ENCODE results near the gene EPS8L3. TPM values are rescaled to one million over a fixed set of nuclear protein-coding genes. Genes with fewer than 3 reads are reported as not detected.
"Not testable (repeated sequence)": the region's sequence is repeated elsewhere in the genome, so short reads cannot be mapped to it uniquely, and the experiment has no call there.

Gene EPS8L3
- total RNA-seq, 1 donor from 2014 or later: not detected

DNA sequence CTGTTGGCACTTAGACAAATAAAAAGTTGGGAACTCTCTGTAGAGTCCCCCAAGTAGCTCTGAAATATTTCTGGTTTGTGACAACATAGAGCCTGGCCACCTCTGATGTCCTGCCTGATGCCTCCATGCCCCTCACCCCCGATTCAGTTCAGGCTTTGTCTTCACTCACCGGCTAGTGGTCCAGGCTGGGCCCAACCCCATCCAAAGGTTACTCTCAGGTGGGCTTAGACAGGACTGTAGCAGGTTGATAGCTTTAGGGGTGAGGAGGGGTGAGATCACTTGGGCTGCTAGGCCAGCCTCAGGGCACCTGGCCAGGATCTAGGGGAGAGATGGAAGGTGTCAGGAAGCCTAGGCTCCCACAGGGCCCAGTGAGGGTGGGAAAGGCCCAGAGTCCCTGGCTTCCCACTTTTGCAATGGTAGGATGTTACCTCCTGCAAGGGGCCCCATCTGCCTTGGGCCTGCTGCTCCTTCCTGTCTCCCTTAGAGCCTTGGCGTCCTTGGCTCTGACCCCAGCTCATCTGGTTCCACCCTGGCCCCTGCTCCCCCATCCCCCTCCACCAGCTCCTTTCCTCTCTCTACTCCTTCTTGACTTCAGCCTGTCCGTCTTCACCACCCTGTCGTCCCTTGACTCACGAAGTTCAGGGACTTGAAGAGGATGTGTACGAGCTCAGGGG is 6.7 kb downstream of the EPS8L3 start:
- H3K9me3 Mint-ChIP-seq: no peaks in the 10 kb centered on the region
- DNase-seq (ENCODE audit: low read depth, low spot score): no peak
- H3K27ac Mint-ChIP-seq (ENCODE audit: unreplicated experiment): no peak overlapping the region
- H3K4me1 Mint-ChIP-seq: no peaks in the 10 kb centered on the region
- H3K36me3 Mint-ChIP-seq (ENCODE audit: low read depth): no peaks in the 10 kb centered on the region
- H3K27me3 Mint-ChIP-seq (ENCODE audit: low read depth): no peaks in the 10 kb centered on the region
- H3K4me3 Mint-ChIP-seq: no peak overlapping the region
- TF ChIP-seq, protein P1, sequence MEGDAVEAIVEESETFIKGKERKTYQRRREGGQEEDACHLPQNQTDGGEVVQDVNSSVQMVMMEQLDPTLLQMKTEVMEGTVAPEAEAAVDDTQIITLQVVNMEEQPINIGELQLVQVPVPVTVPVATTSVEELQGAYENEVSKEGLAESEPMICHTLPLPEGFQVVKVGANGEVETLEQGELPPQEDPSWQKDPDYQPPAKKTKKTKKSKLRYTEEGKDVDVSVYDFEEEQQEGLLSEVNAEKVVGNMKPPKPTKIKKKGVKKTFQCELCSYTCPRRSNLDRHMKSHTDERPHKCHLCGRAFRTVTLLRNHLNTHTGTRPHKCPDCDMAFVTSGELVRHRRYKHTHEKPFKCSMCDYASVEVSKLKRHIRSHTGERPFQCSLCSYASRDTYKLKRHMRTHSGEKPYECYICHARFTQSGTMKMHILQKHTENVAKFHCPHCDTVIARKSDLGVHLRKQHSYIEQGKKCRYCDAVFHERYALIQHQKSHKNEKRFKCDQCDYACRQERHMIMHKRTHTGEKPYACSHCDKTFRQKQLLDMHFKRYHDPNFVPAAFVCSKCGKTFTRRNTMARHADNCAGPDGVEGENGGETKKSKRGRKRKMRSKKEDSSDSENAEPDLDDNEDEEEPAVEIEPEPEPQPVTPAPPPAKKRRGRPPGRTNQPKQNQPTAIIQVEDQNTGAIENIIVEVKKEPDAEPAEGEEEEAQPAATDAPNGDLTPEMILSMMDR (conservative IDR thresholded peaks at IDR 0.05): no peak

DNA sequence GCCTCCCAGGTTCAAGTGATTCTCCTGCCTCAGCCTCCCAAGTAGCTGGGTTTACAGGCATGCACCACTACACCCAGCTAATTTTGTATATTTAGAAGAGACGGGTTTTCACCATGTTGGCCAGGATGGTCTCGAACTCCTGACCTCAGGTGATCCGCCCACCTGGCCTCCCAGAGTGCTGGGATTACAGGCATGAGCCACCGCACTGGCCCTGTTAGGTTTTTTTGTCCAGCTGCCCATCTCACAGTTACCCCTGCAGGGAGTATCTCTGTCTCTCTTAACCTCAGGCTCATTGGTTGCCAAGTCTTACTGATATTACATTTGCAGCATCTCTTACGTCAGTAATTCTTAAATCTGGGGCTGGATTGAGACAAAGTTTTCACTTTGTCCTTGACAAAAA is 7.4 kb downstream of the EPS8L3 start:
- not testable (repeated sequence) for H3K27me3 Mint-ChIP-seq (ENCODE audit: low read depth); H3K9me3 Mint-ChIP-seq; DNase-seq (ENCODE audit: low read depth, low spot score); H3K4me1 Mint-ChIP-seq; H3K4me3 Mint-ChIP-seq; H3K27ac Mint-ChIP-seq (ENCODE audit: unreplicated experiment); H3K36me3 Mint-ChIP-seq (ENCODE audit: low read depth)

DNA sequence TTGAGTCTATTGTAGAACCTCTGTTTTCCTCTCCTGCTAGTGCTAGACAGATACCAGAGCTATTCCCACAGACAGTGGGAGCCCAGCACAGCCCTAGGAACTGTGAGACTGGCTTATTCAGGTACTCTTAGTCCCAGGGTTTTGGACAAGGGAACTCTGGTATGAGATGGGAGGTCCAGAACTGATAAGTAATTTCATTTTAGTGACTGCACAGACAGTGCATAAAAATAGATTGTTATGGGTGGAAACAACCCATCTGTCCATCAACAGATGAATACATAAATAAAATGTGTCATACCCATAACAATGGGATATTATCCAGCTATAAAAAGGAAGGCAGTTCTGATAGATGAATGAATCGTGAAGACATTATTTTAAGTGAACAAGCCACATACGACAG is 9.0 kb downstream of the EPS8L3 start:
- TF ChIP-seq, protein P1 (conservative IDR thresholded peaks at IDR 0.05): no peak
- DNase-seq (ENCODE audit: low read depth, low spot score): no peak
- no peaks in the 10 kb centered on the region for H3K36me3 Mint-ChIP-seq (ENCODE audit: low read depth)
- H3K27me3 Mint-ChIP-seq (ENCODE audit: low read depth): no peaks in the 10 kb centered on the region
- H3K4me3 Mint-ChIP-seq: no peak overlapping the region
- no peaks in the 10 kb centered on the region for H3K4me1 Mint-ChIP-seq
- H3K9me3 Mint-ChIP-seq: no peaks in the 10 kb centered on the region
- no peak overlapping the region for H3K27ac Mint-ChIP-seq (ENCODE audit: unreplicated experiment)

DNA sequence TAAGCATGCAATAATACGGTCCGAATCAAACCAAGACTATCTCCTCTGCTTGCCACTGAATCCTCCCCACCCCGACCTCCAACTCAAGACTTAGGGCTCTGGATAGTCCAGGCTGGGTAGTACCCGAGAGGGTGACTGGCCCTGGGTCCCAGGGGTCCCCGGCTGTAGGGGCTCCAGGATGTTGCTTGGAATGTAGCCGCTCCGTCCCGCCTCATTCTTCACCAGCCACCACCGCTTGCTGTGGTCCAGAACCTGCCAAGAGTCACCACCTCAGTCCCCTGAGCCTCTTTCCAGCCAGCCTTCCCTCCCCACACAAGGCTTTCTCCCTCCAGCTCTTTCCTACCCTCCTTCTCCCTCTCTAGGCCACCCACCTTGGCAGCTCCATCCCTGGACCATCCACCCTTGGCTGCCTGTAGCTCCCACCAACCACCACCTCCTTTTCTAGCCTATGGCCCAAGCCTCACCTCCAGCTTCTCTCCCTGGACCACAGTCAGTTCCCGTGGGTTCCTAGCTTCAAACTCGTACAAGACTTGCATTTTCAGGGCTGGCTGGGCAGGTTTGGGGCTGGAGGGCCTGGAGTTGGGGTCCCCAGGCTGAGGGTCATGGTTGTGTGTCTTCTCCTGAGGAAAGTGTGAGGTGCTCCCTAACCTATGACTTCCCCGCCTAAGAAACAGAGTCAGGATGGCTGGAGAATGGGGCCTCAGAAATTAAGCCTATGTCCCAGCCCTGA is 12.0 kb downstream of the EPS8L3 start:
- H3K4me1 Mint-ChIP-seq: no peaks in the 10 kb centered on the region
- H3K9me3 Mint-ChIP-seq: no peaks in the 10 kb centered on the region
- H3K27ac Mint-ChIP-seq (ENCODE audit: unreplicated experiment): no peak overlapping the region
- no peaks in the 10 kb centered on the region for H3K36me3 Mint-ChIP-seq (ENCODE audit: low read depth)
- DNase-seq (ENCODE audit: low read depth, low spot score): no peak
- peaks cover 6% of the 10 kb centered on the region for H3K27me3 Mint-ChIP-seq (ENCODE audit: low read depth)
- TF ChIP-seq, protein P1 (conservative IDR thresholded peaks at IDR 0.05): no peak
- H3K4me3 Mint-ChIP-seq: no peak overlapping the region

DNA sequence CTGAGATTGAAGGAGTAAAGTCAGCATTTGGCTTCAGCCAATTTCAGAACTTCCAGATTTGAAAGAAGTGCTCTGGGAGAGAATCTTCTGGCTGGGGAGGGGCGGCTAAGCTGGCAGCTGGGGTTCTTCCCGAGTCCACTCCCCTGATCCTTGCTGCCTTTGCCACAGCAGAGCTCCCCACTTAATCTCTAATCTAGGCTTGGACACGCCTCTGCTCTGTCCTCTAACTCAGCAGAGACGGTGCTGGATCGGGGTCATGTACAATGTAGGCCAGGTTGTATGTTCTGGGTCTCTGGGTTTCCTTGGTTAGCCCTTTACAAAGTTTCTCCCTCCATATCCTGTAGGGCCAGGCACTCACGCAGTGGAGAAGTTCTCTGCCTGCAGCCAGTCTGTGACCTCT is 12.8 kb downstream of the EPS8L3 start:
- Mint-ChIP-seq H3K4me3 (no peak overlapping the region), H3K4me1 (no peaks in the 10 kb centered on the region), H3K27me3 (ENCODE audit: low read depth) (peaks cover 9% of the 10 kb centered on the region), H3K27ac (ENCODE audit: unreplicated experiment) (no peak overlapping the region), H3K9me3 (no peaks in the 10 kb centered on the region), H3K36me3 (ENCODE audit: low read depth) (no peaks in the 10 kb centered on the region)
- TF ChIP-seq, protein P1 (conservative IDR thresholded peaks at IDR 0.05): no peak
- DNase-seq (ENCODE audit: low read depth, low spot score): no peak

DNA sequence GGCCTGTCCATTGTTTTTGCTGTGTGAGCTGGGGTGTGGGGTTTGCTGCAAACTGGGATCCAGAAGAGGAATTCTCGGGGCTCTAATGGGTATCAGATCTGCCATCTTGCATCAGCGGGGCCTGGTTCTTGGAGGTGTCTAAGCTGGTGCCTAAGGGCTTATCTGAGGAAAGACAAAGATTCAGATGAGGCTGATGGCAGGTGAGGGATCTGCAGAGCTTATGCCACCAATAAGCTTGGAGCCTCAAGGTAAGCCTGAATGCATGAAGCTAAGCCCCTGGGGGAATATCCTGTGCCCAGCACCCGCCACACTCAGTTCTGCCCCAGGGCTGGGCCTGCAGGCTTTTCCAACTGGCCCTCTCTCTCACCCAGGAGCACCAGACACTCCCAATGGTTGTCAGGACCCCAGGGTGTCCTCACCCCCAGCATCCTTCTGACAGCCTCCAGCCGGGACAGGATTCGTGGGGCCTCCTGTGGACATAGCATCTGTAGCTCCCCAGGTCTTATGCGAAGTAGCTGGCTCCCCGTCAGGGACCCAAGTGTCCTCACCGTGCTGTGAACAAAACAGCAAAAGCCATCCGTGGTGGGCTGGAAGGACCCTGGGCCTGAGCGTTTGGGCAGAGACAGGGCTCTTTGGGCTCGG is 13.4 kb downstream of the EPS8L3 start:
- no peak for DNase-seq (ENCODE audit: low read depth, low spot score)
- Mint-ChIP-seq H3K4me3 (no peak overlapping the region), H3K27ac (ENCODE audit: unreplicated experiment) (no peak overlapping the region), H3K9me3 (no peaks in the 10 kb centered on the region), H3K27me3 (ENCODE audit: low read depth) (peaks cover 9% of the 10 kb centered on the region), H3K36me3 (ENCODE audit: low read depth) (no peaks in the 10 kb centered on the region), H3K4me1 (no peaks in the 10 kb centered on the region)
- TF ChIP-seq, protein P1 (conservative IDR thresholded peaks at IDR 0.05): no peak

Measured in neural crest cell (in vitro differentiated cells).